ENCODE data around the gene DMRT3.

DMRT3 gene

DNA sequence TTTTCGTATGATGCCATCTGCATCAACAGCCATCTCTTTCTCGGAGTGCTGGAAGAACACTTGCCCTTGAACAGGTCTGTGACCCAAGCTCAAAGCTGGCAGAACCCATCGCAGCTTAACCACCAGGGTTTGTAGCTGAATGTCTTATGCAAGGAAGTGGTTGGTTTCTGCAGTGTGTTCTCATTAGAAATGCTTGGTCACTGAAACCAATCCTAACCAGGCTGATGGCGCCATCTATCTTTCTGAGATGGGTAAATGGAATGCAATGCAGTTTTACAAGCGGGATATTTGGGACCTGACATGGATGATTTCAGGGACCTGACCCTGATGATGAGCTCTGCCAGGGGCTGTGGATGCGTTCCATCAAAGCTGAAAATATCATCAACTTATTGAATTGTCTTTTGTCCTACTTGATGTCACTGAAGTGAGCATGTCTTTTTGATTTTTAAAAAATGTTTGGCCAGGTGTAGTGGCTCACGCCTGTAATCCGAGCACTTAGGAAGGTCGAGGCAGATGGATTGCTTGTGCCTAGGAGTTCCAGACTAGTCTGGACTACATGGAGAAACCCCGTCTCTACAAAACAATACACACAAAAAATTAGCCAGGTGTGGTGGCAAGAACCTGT is 28.7 kb downstream of the DMRT3 start:
- DNase-seq: no peak

DNA sequence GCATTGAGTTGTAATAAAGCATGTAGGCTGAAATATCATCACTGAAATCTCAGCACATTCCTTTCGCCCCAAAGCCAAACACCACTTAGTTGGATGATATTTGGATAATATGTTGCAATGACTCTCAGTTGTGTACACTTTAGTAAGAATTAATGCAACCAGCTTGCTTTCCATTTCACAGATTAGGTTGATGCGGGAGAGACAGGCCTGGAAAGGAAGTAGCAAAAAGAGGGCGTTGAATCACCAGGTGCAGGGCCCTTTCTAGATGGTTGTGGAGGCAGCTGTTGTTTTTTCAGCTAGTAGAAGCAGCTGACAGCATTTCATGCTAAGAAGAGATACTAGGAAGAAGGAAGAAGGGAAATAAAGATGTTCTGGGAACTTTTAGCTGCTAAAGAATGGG is 30.9 kb downstream of the DMRT3 start:
- no peak for DNase-seq

DNA sequence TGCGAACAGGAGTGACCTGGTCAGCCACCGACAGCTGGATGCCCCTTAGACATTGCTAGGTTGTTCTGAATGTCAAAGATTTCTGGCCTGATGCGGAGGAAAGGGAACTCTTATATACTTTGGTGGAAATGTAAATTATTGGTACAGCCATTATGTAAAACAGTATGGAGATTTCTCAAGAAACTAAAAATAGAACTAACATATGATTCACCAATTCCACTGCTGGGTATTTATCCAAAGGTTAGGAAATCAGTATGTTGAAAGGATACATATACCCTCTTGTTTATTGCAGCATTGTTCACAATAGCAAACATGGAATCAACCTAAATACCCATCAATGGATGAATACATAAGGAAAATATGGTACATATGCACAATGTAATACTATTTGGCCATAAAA is 31.8 kb downstream of the DMRT3 start:
- no peak for DNase-seq

DNA sequence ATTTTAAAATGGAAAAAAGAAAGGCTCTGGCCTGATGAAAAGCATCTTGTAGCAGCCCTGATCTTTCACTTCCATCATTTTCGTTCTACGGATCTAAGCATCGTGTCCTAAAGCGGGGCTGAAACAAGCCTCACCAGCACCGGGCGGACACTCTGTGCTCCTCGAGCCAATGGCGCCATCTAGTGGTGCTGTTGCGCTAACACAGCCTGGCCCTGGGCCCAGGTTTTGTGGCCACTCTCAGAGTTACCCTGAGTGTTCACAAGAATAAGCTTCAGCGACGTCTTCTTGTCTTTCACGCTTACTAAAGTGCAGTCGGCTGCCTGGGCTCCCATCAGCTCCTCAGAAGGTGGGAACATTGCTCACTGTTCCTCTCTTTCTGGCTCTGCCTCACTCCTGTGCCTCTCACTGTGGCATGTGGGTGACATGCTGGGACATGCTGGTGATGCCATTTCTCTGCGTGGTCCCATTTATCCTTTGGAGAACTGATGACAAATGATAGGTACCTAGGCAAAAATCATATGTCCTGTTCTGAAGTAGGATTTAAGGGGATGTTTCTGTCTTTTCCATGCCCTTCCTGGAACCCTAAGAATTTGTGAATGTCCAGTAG is 32.7 kb downstream of the DMRT3 start:
- DNase-seq: no peak

DNA sequence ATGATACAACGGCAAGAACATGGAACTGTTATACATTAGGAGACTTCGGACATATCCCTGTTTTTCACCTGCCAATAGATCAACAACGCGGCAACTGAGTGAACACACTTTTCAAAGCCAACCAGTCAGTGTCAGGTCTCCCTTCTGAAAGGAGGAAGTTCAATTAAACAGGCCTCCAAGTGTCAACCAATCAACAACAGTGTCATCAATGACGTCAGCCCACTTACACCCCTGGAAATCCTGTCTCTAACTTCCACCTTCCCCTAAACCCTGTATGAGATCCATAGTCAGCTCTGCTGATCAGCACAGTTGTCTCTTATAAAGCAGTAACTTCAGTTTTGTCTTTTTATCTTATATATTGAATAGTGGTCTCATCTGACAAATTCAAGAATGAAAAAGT is 36.6 kb downstream of the DMRT3 start:
- no peak for DNase-seq

DNA sequence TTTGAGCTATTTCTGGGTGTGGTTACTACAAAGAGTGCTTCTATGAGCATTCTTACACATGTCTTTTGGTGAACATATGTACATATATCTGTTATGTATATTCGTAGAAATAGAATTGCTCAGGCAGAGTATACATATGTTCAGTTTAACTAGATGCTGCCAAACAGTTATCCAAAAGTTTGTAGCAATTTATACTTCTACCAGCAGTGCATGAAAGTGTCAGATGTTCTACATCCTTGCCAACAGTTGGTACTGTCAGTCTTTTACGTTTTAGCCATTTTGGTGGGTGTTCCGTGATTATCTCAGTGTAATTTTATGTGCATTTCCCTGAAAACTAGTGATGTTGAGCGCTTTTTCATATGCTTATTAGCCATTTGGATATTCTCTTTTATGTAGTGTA is 37.8 kb downstream of the DMRT3 start:
- DNase-seq: no peak

DNA sequence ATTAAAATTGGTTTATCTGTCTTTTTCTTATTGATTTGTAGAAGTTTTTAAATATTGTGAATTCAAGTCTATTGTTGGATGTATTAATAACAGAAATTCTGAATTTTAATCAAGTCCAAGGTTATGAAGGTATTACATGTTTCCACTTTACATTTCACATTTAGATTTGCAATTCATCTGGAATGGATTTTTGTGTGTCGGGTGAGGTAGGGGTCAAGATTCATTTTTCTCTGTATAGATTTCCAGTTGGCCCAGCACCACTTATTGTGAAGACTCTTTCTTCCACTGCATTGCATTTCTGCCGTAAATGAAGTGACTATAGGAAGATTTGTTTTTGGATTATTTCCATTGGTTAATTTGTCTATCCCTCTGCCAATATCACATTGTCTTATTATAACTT is 38.2 kb downstream of the DMRT3 start:
- DNase-seq: no peak

DNA sequence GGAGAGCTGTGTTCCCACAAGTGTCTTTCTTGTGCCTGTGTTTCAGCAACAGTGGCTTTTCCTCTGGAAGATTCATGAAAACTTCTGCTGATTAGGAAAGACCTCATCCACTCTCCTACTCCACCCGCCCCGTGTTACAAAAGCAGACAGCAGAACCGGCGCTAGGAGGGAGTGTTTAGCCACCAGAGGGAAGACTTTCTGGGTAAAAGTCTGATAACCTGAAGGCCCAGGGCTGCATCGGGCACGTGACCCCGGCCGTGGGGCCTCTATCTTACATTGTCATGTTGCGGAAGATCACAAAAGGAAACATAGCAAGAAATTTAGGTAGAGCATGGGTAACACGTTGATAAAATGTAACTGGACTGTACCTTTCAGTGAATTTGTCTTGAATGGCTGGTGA is 41.7 kb downstream of the DMRT3 start:
- DNase-seq: no peak

DNA sequence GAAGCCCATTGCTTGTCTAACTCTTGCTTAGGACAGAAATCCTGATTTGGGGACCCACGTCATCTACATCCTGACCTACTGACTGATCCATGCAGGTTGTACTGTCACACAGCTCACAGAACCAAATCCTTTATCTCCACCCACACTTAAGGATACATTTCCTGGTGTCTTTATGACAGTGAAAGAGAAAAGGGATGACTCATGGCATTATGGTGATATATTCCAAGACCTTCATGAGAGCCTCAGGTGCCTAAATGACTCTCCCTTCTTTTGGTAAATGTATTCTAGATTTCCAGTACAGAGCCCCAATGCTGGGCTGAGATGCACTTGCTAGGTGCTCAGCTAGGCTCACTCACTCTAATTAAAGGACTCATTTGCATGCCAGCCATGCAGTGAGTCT is 47.7 kb downstream of the DMRT3 start:
- DNase-seq: no peak

DNA sequence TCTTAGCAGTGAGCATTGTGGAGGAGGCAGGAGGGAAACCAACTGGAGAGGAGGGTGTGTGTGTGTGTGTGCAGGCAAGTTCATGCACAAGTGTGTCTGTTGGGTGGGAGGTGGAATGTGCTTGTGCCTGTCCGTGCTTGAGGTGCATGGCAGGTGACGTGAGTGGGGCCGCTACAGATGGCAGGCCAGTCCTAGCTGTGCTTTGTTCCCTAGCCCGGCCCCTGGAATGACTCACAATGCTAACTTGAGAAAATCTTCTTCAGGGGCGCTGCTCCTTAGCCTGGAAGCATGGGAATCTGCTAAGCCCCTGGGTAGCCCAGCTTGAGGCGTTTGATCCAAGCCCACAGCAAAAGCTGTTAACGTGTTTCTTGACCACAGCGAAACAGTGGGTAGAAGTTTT is 48.7 kb downstream of the DMRT3 start:
- DNase-seq: no peak

DNA sequence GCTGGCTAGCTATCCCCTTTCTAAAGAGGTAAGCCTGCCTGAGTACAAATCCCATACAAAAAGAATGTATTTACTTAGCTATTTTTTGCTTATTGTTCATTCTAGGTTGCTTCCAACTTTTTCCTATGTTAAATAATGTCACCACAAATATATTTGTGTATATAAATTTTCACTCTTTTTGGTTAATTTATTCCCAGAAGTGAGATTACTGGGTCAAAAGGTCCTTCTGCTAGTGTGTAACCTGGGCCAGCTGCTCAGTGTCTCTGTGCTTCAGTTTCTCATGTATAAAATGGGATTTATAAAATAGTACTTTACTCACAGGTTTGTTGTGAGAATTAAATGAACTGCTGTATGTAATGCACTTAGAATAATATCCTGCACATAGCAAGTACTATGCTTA is 49.8 kb downstream of the DMRT3 start:
- DNase-seq: no peak

DNA sequence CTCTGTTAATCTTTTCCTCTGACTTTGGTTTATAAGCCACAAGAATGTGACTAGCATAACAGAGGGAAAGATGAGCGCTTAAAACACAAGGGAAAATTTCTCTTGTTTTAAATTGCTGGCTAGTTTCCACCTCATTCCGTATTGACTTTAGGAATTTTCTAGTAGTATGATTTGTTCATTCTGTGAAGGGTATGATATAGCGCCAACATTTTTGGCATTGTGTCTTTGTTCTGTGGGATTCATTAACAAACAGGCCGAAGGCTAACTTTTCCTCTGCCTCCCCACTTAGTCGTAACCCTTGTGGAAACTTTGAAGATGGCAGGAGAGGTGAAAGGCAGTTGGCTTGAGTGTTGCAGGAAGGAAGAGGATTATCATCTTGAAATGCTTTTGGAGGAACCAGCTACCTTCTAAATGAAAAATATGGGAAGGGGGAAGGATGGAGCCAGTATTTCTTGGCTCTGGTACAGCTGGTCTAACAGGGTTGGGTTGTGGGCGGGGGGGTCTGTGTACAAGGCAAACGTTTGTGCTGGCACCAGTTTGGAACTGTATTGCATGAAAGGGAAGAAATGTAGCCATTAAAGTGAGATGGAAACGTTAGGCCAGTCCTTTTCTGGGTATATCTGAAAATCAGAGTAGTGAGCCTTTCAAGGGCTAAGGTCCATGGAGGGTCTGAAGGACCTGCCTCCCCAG is 52.2 kb downstream of the DMRT3 start:
- no peak for DNase-seq

DNA sequence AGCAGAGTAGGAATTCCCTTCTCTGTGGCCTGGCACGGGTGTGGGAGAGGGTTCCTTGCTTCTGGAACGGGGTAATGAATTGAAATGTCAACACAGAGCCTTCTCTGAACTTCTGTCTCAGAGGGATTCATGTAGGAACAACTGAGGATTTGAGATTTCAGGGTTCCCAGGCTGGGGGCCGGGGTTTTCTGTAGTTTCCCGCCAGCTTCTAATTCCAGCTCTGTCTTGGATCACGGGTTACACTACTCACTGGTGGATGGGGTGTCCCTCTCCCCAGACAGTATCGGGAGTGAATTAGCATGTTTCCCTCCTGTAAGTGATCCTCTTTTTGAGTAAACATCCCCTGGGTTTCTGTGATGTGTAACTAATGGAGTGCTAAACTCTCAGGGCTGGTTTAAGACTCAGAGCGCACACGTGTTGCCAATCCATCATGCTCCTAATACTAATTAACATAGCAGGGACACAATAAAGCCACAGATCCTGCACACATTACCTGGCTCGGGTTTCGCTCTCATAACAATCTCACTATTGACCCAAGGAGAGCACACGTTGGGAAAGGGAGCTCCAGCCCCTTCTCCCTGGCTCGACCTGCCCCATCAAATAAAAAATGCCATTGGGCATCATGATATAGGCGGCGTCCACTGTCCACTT is 55.6 kb downstream of the DMRT3 start:
- no peak for DNase-seq

DNA sequence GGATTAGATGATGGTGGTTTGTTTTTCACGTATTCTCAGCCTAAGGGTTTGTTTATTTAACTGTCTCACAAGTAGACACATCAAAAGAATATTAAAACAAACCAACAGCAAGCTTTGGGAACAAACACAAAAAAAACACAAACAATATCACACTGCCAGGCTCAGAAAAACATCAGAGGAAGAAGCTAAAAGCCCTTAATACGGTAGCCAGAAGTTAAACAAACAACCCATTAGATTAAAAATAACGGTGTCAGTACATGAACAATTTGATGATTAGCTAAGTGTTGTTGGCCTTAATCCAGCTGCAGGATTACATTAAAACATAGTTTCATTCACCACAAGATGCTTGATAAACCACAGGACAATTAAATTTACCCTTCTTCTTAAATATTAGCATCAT is 57.8 kb downstream of the DMRT3 start:
- no peak for DNase-seq

DNA sequence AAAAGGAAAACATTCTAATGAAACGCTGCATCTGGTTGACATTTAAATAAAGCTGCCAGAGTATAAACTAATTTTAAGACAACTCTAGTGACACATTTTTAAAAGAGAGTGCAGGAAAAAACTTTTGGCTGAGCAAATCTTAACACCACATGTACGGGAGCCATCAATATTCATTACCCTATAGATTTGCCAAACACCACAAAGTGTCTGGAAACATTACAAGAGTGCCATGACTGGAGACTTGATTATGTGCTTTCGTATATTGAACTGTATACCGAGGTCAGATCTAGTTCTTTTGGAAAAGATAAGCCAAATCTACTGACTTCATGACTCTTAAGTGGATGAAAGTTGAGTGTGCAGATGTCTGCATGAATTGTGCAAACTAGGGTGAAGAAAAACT is 63.1 kb downstream of the DMRT3 start:
- no peak for DNase-seq
